H7 (cell line): ENCODE data around the gene ATP1A4. TPM values are rescaled to one million over a fixed set of nuclear protein-coding genes. Genes with fewer than 3 reads are reported as not detected.
"Not testable (repeated sequence)": the region's sequence is repeated elsewhere in the genome, so short reads cannot be mapped to it uniquely, and the experiment has no call there.

Experiments used
- DNase-seq: peaks from one replicate; pipeline ENCODE4 v3.0.0; 2012
- H3K27me3 ChIP-seq: 2 replicates; pipeline ENCODE4 v1.6.0; 2011; ENCODE audit warnings: mild to moderate bottlenecking, low read length; ENCODE audit not compliant: control insufficient read depth, insufficient read depth
- H3K36me3 ChIP-seq: replicated peaks from 2 replicates; pipeline ENCODE4 v1.5.1; 2011; ENCODE audit warnings: low read length; ENCODE audit not compliant: control insufficient read depth, insufficient read depth
- H3K4me3 ChIP-seq: 2 replicates; pipeline ENCODE4 v1.5.1; 2011; ENCODE audit warnings: low read depth, mild to moderate bottlenecking, control low read depth, low read length, moderate library complexity; ENCODE audit not compliant: insufficient read depth
- total RNA-seq: library from RNA; depleted of rRNA; stranded (reverse); fragments of >200 nt; shearing (Covaris generic); gene quantifications from 2 replicates; pipeline ENCODE4 v1.2.3, GENCODE V29; 2014

ATP1A4 gene
- total RNA-seq, 1 experiment from 2014 or later = 0.73 TPM

DNA sequence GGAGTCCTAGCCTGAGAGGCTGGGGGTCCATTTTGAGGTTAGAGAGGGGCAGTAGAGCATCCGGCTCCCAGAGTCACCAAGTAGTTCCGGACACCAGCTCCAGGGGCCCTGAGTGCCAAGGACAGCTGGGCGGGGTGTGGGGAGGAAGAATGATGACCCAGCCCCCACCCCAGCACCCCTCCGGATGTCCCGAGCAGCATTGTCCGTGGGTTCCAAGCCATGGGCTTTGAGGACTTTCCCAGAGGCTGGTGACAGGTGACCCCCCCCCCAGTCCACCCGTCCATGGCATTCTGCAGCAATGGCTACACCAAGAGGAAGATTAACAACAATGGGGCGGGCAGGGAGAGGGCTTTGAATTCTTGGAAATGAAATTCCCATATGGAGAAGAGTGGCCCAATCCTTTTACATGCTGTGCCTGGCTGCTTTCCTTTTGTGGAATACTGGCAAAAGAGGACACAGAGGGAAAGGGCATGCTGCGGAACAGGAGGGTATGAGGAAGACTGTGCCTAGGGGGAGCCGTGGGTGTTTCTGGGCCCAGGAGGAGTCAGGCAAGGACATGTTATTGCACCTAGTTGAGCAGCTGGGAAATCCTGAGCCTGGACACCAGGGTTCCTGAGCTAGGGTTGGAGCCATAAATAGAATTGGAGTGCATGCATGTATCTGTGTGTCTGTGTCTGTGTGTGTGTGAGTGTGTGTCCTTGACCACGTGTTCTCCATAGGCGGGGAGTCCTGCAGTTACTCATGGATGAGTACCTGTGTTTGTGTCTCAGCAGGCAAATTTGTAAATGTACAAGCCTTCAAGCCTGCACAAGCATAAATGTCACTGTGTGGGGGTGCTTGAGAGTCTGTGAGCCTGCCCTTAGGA is 34.9 kb upstream of the ATP1A4 start:
- no peak for DNase-seq
- peaks cover 1% of the 10 kb centered on the region; the same call in 1 of the 2 replicates for H3K27me3 ChIP-seq
- H3K36me3 ChIP-seq = no peaks in the 10 kb centered on the region
- peak overlapping the region; percentile 46 for H3K4me3 ChIP-seq

DNA sequence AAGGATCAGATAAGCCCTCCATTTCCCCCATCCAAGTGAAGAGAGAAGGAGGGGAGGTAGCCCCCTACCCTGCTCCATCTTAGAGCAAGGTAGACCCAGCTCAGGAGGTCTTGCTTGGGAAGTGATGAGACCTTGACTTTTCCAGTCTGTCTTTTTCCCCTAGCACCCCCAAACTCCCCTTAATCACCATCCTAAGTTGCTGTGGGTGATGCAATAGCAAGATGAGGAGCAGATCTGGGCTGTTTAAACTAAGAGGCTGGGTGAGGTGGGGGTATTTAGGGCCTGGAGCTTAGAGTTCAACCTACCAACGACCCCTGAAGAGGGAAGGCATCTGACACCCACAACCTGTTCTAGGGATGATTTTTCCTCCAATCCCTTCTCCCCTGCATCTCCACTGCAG is 34.1 kb upstream of the ATP1A4 start:
- Histone ChIP-seq H3K4me3 (no peak overlapping the region), H3K36me3 (no peaks in the 10 kb centered on the region; the same call in 1 of the 2 replicates), H3K27me3 (peaks cover 1% of the 10 kb centered on the region; the same call in 1 of the 2 replicates)
- no peak for DNase-seq

DNA sequence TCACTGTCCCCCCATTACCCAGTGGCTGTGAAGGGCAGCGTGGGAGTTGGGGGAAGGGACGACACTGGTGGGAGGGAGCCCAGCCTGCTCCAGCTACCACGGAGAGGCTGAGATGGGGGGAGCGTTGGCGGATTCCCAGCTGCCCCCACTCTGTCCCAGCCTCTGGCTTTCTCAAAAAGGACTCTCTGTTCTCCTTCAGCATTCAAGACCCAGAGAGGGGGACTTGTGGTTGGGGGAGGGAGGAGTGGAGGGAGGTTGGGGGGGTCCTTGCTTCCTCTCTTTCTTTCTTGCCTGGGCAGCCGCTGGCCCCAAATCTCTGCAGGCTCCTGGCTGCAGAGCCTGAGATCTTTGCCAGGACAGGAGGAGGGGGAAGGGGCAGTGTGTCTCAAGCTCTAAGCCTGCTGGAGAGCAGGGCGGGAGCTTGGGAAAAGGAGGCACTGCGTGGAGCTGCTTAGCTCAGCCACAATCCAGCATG is 33.7 kb upstream of the ATP1A4 start:
- Histone ChIP-seq H3K27me3 (peaks cover 1% of the 10 kb centered on the region; the same call in 1 of the 2 replicates), H3K36me3 (no peaks in the 10 kb centered on the region; the same call in none of the 2 replicates), H3K4me3 (no peak overlapping the region)
- peak; percentile 74 for DNase-seq

DNA sequence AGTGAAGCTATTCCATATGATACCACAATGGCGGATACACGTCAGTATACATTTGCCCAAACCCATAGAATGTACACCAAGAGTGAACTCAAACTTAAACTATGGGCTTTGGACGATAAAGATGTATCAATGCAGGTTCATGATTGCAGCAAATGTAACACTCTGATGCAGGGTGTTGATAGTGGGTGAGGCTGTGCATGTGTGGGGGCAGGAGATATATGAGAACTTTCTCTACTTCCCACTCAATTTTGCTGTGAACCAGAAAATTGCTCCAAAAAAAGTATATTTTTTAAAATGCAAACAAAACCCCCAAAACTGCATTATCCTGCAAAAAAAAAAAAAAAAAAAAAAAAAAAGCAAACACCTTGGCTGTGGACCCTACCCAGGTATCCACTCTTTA is 32.5 kb upstream of the ATP1A4 start:
- peaks cover 1% of the 10 kb centered on the region; the same call in 1 of the 2 replicates for H3K27me3 ChIP-seq
- peaks cover 2% of the 10 kb centered on the region for H3K36me3 ChIP-seq
- H3K4me3 ChIP-seq = no peak overlapping the region
- DNase-seq = no peak

DNA sequence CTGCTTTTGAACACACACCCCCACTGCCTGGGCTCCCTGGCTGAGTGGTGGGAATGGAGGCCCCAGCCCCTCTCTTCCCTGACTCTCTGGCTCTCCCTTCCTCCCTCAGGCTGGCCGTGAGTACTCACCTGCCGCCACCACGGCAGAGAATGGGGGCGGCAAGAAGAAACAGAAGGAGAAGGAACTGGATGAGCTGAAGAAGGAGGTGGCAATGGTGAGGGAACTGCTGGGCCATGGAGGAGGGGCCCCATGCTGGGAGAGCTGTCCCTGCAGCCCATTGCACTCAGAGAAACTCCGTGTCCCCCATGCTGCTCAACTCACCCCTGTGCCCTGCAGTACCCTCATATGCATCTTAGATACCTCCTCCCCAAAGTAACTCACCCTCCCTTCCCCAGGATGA is 30.6 kb upstream of the ATP1A4 start:
- no peak overlapping the region for H3K4me3 ChIP-seq
- H3K27me3 ChIP-seq = peaks cover 1% of the 10 kb centered on the region; the same call in 1 of the 2 replicates
- peaks cover 2% of the 10 kb centered on the region for H3K36me3 ChIP-seq
- DNase-seq = no peak

DNA sequence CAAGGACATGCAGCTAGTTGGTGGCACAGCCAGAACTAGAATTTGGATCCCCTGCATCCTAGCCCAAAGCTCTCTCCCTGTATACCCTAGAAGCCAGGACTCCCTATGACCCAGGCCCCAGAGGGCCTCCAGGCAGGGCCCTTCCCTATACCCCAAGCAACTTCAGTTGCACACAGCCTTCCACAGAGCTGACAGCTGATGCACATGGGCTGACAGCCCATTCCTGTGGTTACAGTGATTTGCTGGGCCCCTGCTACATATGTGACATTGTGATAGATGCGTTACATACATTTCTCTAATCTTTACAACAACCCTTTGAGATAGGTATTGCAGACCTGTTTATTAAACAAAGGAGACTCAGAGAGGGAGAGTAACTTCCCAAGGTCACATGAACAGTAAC is 30.0 kb upstream of the ATP1A4 start:
- Histone ChIP-seq H3K4me3 (no peak overlapping the region), H3K36me3 (peaks cover 3% of the 10 kb centered on the region), H3K27me3 (peaks cover 1% of the 10 kb centered on the region; the same call in 1 of the 2 replicates)
- no peak for DNase-seq

DNA sequence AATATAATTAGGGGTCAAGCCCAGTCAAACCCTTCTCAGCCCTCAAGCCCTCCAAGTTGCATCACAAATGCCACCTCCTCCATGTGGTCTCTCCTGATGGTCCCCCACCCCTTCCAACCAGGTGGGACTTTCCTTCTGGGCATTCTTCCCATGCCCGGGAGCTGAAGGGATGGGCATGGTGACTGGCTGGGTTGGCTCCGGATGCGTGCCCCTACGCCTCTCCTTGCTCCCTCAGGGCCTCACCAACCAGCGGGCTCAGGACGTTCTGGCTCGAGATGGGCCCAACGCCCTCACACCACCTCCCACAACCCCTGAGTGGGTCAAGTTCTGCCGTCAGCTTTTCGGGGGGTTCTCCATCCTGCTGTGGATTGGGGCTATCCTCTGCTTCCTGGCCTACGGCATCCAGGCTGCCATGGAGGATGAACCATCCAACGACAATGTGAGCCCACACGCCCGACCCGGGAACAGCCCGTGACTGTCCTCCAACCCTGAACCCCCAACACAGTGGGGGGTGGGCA is 28.4 kb upstream of the ATP1A4 start:
- H3K4me3 ChIP-seq = no peak overlapping the region
- no peak for DNase-seq

DNA sequence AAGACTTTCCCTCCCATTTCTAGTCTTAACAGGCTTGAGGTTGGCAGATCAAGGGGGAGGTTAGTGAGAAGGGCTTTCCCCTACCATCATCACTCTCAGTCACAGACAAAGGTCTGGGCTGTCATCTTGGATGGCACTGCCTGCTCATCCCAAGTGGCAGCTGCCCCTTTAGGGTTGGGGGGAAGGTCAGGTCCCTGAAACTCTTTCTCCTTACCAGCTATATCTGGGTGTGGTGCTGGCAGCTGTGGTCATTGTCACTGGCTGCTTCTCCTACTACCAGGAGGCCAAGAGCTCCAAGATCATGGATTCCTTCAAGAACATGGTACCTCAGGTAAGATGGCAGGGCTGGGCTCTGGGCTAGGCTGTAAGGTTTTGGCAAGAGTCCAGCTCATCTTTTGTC is 27.7 kb upstream of the ATP1A4 start:
- Histone ChIP-seq H3K4me3 (no peak overlapping the region), H3K36me3 (peaks cover 7% of the 10 kb centered on the region), H3K27me3 (no peaks in the 10 kb centered on the region)
- DNase-seq = no peak

More for the DNA sequence above, 28.4 kb upstream of the ATP1A4 start:
- H3K27me3 ChIP-seq = no peaks in the 10 kb centered on the region
- peaks cover 7% of the 10 kb centered on the region for H3K36me3 ChIP-seq

DNA sequence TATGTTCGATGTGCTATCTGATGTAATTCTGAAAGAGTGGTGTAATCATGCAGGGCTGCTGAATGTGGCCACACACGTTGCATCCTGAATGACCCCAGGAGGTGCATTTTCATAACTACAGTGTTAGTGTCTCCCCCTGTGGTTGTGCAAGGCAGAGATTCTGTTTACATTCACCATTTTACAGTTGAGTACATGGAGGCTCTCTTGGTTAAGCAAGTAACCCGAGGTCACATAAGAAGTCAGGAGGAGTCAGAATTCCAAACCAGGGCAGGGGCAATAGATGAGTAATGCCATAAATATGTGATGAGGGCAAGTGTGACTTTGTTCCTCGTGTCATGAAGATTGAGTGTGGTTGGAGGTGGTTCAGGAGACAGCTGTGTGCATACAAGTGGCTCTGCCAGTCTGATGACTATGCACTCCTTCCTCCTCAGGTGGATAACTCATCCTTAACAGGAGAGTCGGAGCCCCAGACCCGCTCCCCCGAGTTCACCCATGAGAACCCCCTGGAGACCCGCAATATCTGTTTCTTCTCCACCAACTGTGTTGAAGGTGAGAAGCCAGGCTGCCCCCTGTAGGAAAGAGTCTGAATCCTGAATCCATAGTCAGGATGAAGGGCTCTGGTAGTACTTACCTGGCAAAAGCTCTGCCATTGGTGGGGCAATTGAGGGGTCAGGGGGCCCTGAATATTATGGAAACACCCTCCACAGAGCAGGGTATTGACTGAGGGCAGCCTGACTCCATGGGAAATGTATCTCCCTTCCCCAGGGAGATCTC is 26.5 kb upstream of the ATP1A4 start:
- H3K36me3 ChIP-seq = peaks cover 7% of the 10 kb centered on the region
- DNase-seq = peak; percentile 71
- no peak overlapping the region for H3K4me3 ChIP-seq
- no peaks in the 10 kb centered on the region for H3K27me3 ChIP-seq

DNA sequence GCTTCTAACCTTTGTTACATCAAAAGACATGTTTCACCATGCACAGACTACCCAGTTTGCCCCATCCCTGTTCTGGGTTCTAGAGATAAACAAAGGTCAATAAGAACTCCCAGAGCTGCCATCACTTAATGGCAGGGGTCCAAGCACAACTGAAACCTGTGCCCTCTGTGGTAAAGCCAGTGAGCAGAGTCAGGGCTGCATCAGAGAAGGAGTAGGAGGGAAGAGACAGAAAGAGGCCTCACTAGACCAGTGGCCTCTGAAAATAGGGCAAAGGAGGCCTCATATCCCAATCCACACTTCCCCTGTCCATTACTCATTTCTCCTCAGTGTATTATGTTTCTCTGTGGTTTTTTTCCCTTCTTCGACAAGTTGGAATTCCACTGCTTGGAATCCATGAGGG is 25.7 kb upstream of the ATP1A4 start:
- H3K36me3 ChIP-seq = peaks cover 7% of the 10 kb centered on the region
- no peaks in the 10 kb centered on the region for H3K27me3 ChIP-seq

DNA sequence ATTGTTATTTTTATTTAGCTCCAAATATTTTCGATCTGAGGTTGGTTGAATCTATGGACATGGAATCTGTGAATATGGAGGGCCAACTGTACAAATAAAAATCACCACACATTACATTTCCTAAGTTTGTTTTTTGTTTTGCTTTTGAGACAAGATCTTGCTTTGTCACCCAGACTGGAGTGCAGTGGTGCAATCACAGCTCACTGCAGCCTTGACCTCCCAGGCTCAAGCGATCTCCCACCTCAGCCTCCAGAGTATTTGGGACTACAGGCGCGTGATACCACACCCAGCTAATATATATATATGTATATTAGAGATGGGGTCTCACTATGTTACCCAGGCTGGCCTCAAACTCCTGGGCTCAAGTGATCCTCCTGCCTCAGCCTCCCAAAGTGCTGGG is 25.1 kb upstream of the ATP1A4 start:
- not testable (repeated sequence) for H3K4me3 ChIP-seq, H3K27me3 ChIP-seq, H3K36me3 ChIP-seq, DNase-seq

More for the DNA sequence above, 25.7 kb upstream of the ATP1A4 start:
- no peak for DNase-seq
- no peak overlapping the region for H3K4me3 ChIP-seq

DNA sequence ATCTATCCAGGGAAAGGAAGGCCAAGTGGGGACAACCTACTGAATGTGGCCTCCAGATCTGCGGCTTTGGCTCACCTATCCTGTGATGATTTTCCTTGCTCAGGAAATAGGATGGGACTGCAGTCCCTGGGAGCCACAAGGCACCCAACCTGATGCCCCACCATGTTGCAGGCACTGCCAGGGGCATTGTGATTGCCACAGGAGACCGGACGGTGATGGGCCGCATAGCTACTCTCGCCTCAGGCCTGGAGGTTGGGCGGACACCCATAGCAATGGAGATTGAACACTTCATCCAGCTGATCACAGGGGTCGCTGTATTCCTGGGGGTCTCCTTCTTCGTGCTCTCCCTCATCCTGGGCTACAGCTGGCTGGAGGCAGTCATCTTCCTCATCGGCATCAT is 24.0 kb upstream of the ATP1A4 start:
- Histone ChIP-seq H3K4me3 (no peak overlapping the region), H3K36me3 (peaks cover 9% of the 10 kb centered on the region), H3K27me3 (no peaks in the 10 kb centered on the region)
- peak; percentile 10 for DNase-seq

DNA sequence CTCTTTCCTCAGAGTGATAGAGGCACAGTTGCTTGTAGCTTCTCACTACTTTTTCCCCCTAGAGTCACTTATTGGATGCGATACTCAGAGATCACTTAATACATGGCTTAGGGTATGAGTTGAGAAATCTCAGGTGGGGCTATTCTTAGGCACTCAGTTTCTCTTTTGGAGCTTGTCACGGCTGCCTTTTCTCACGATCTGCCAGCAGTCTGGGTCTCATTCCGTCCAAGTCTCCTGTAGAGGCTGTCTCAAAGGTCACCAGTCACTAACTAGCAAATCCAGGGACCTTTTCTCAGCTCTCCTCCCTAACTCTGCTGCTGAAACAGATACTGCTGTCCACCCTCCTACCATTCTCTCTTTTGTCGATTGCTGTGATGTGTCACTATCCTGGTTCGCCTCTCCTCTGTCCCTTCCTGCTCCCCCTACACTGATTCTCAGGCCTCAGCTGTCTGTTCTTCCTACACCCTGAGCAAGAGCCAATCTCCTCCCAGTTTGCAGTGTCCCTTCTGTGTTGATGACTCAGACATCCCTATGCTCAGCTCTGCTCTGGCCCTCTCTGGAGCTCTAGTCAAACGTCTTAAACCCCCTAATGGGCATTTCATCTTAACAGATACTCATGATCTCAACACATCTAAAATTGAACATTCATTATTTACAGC is 23.4 kb upstream of the ATP1A4 start:
- Histone ChIP-seq H3K36me3 (peaks cover 9% of the 10 kb centered on the region), H3K27me3 (no peaks in the 10 kb centered on the region), H3K4me3 (no peak overlapping the region)
- DNase-seq = peak; percentile 9

DNA sequence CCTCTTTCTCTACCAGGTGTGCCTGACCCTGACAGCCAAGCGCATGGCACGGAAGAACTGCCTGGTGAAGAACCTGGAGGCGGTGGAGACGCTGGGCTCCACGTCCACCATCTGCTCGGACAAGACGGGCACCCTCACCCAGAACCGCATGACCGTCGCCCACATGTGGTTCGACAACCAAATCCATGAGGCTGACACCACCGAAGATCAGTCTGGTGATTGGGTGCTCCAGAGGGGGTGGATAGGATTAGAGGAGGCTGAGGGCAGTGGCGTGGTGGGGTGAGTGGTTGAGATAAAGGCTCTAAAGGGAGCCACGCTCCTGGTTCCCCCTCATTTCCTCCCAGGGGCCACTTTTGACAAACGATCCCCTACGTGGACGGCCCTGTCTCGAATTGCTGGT is 22.8 kb upstream of the ATP1A4 start:
- H3K4me3 ChIP-seq = no peak overlapping the region
- peak; percentile 15 for DNase-seq
- no peaks in the 10 kb centered on the region for H3K27me3 ChIP-seq
- peaks cover 8% of the 10 kb centered on the region for H3K36me3 ChIP-seq
